HepG2 (cell line): ENCODE results near the gene BAHCC1. TPM values are rescaled to one million over a fixed set of nuclear protein-coding genes. Genes with fewer than 3 reads are reported as not detected.

ENCODE experiments used
- AGO2 ChIP-seq: fragments of 200-400 bp; formaldehyde crosslinking; optimal IDR thresholded peaks from 2 replicates; pipeline ENCODE3; 2017; ENCODE audit warnings: mild to moderate bottlenecking, low read depth, low read length, moderate library complexity
- ARHGAP35 ChIP-seq: sonication (generic); formaldehyde crosslinking; IDR thresholded peaks from 2 replicates; pipeline ENCODE4 v1.9.0; 2022; ENCODE audit warnings: mild to moderate bottlenecking, inconsistent platforms, moderate library complexity, missing genetic modification reagents, borderline replicate concordance
- ATF2 ChIP-seq: sonication (generic); formaldehyde crosslinking; IDR thresholded peaks from 2 replicates; pipeline ENCODE4 v1.4.0; 2020; ENCODE audit warnings: missing genetic modification reagents
- ATF5 ChIP-seq: sonication (generic); formaldehyde crosslinking; IDR thresholded peaks from 2 replicates; pipeline ENCODE4 v1.4.0; 2020; ENCODE audit warnings: mild to moderate bottlenecking, low read depth, missing genetic modification reagents
- BCLAF1 ChIP-seq: fragments of 450-650 bp; IDR thresholded peaks from 2 replicates; pipeline ENCODE4 v1.6.1; 2017; ENCODE audit warnings: mild to moderate bottlenecking
- ETS1 ChIP-seq: sonication (generic); formaldehyde crosslinking; IDR thresholded peaks from 2 replicates; pipeline ENCODE4 v1.4.0; 2020; ENCODE audit warnings: missing genetic modification reagents
- FOXO1 ChIP-seq: sonication (generic); formaldehyde crosslinking; IDR thresholded peaks from 2 replicates; pipeline ENCODE4 v1.4.0; 2020; ENCODE audit warnings: missing genetic modification reagents
- JUND ChIP-seq: sonication (generic); formaldehyde crosslinking; IDR thresholded peaks from 2 replicates; pipeline ENCODE4 v1.8.0; 2022; ENCODE audit warnings: mild to moderate bottlenecking, missing genetic modification reagents
- ZEB1 ChIP-seq: IDR thresholded peaks from 2 replicates; pipeline ENCODE4 v1.6.1; 2012; ENCODE audit warnings: mild to moderate bottlenecking, low read depth, inconsistent platforms; ENCODE audit not compliant: insufficient replicate concordance
- ZFP1 ChIP-seq: IDR thresholded peaks from 2 replicates; pipeline ENCODE4 v1.6.1; 2016
- ZFP62 ChIP-seq: sonication (generic); formaldehyde crosslinking; IDR thresholded peaks from 2 replicates; pipeline ENCODE4 v1.4.0; 2020; ENCODE audit warnings: missing genetic modification reagents
- ZNF234 ChIP-seq: sonication (generic); formaldehyde crosslinking; conservative IDR thresholded peaks from 2 replicates; pipeline ENCODE4 v1.5.1; 2020; ENCODE audit warnings: mild to moderate bottlenecking, missing genetic modification reagents
- ZNF430 ChIP-seq: sonication (generic); formaldehyde crosslinking; IDR thresholded peaks from 2 replicates; pipeline ENCODE4 v1.9.0; 2021; ENCODE audit warnings: mild to moderate bottlenecking, missing genetic modification reagents
- ZNF468 ChIP-seq: sonication (generic); formaldehyde crosslinking; IDR thresholded peaks from 2 replicates; pipeline ENCODE4 v1.8.0; 2022; ENCODE audit warnings: mild to moderate bottlenecking, moderate library complexity, missing genetic modification reagents
- ZNF556 ChIP-seq: sonication (generic); formaldehyde crosslinking; IDR thresholded peaks from 2 replicates; pipeline ENCODE4 v1.4.0; 2020; ENCODE audit warnings: mild to moderate bottlenecking, missing genetic modification reagents, borderline replicate concordance
- ZNF687 ChIP-seq: sonication (generic); formaldehyde crosslinking; IDR thresholded peaks from 2 replicates; pipeline ENCODE4 v1.5.1; 2020; ENCODE audit warnings: mild to moderate bottlenecking, missing genetic modification reagents, moderate library complexity
- ZNF768 ChIP-seq: sonication (generic); formaldehyde crosslinking; IDR thresholded peaks from 2 replicates; pipeline ENCODE4 v1.4.0; 2020; ENCODE audit warnings: missing genetic modification reagents
- polyA plus RNA-seq, 8 experiments: library from polyadenylated mRNA; depleted of rRNA in 3 of 8; stranded (reverse) in 7 of 8; unstranded in 1 of 8; fragments of >200 nt; fragmentation: Illumina TruSeq in 4 of 8; extraction: Trizol in 4 of 8; gene quantifications; 2 replicates each; pipeline versions ENCODE4 v1.2.1 to v1.2.3, GENCODE V29; 2011 to 2016; ENCODE audit warnings: low read depth in 4 of 8, missing spikeins in 1 of 8, mixed read lengths in 1 of 8; ENCODE audit not compliant: insufficient read depth in 1 of 8
- total RNA-seq, 5 experiments: library from RNA; depleted of rRNA; stranded (reverse); fragments of >200 nt; fragmentation: Illumina TruSeq; extraction: Trizol; gene quantifications; 2 replicates each; pipeline ENCODE4 v1.2.3, GENCODE V29; 2016; ENCODE audit warnings: low read depth in 1 of 5

Gene BAHCC1
- total and polyA plus RNA-seq, 2 of the 13 experiments (the other 11 are each of a cell fraction or from before 2014, with no cell fraction given): 1.4 to 1.7 TPM

GRCh38 chr17:81401723-81402529, 6.7 kb downstream of the BAHCC1 start (continued):
- TF ChIP-seq ZNF768 (CRISPR knock-in tag) (peak; percentile 10; the same call in 1 of the 2 replicates), JUND (CRISPR knock-in tag) (no peak), ZNF468 (CRISPR knock-in tag) (no peak), ETS1 (CRISPR knock-in tag) (no peak), AGO2 (peak; percentile 62), ZFP1 (CRISPR knock-in tag) (no peak), ATF2 (CRISPR knock-in tag) (no peak), ZNF556 (no peak), ZEB1 (no peak), BCLAF1 (no peak), ZFP62 (CRISPR knock-in tag) (no peak), ATF5 (CRISPR knock-in tag) (no peak), ZNF430 (CRISPR knock-in tag) (no peak), ARHGAP35 (CRISPR knock-in tag) (no peak), FOXO1 (CRISPR knock-in tag) (no peak), ZNF687 (CRISPR knock-in tag) (peak; percentile 70), ZNF234 (CRISPR knock-in tag) (no peak)
